ENCODE data around the gene CMTR2.

DNA sequence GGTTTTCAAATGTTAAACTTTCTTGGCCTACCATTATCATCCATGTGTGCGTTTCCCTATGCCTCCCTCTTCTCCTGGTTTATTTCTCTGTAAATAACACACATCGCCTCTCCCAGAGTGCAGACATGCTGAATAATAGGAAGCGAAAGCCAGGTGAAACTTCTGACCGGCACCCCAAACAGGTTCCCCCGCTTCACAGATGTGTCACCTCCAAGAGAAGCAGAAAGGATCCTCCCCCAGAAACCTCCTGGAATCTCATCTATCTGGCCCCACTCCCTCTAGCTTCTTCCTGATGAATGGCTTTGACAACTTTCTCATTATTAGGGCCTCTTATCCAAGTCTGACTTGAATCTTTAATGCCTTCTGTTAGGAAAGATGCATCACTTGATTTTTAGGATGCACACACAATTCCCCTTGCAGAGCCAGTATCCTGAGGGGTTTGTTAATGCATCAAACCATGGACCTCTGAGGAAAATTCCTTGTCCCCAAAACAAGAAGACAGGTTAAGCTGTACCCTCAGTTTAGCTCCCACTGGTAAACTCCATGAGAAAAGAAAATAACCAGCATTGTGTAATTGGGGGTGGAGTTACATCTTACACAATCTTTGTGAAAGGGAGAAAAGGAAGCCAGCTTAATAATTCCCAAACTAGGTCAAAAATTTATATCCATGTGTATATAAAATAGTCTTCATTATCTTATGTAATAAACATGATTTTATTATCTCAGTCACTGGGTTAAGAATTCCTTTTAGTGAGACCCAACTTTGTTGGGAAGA is 38.6 kb downstream of the CMTR2 start:
- TF ChIP-seq, protein P1, sequence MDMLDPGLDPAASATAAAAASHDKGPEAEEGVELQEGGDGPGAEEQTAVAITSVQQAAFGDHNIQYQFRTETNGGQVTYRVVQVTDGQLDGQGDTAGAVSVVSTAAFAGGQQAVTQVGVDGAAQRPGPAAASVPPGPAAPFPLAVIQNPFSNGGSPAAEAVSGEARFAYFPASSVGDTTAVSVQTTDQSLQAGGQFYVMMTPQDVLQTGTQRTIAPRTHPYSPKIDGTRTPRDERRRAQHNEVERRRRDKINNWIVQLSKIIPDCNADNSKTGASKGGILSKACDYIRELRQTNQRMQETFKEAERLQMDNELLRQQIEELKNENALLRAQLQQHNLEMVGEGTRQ (IDR thresholded peaks at IDR 0.05; ENCODE audit: borderline replicate concordance, low read depth, low read length) = no peak
- TF ChIP-seq, protein P2, sequence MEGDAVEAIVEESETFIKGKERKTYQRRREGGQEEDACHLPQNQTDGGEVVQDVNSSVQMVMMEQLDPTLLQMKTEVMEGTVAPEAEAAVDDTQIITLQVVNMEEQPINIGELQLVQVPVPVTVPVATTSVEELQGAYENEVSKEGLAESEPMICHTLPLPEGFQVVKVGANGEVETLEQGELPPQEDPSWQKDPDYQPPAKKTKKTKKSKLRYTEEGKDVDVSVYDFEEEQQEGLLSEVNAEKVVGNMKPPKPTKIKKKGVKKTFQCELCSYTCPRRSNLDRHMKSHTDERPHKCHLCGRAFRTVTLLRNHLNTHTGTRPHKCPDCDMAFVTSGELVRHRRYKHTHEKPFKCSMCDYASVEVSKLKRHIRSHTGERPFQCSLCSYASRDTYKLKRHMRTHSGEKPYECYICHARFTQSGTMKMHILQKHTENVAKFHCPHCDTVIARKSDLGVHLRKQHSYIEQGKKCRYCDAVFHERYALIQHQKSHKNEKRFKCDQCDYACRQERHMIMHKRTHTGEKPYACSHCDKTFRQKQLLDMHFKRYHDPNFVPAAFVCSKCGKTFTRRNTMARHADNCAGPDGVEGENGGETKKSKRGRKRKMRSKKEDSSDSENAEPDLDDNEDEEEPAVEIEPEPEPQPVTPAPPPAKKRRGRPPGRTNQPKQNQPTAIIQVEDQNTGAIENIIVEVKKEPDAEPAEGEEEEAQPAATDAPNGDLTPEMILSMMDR (IDR thresholded peaks at IDR 0.05) = no peak
- no peak for TF ChIP-seq GABPA (IDR thresholded peaks at IDR 0.05; ENCODE audit: low read depth)
- TF ChIP-seq POLR2AphosphoS5 (IDR thresholded peaks at IDR 0.05; ENCODE audit: low read depth, low read length) = no peak
- TF ChIP-seq FOSL2 (IDR thresholded peaks at IDR 0.05; ENCODE audit: borderline replicate concordance, low read depth) = no peak
- TF ChIP-seq RFX5 (IDR thresholded peaks at IDR 0.05; ENCODE audit: low read length) = no peak
- no peak for TF ChIP-seq YY1 (IDR thresholded peaks at IDR 0.05; ENCODE audit: low read depth)
- no peak for TF ChIP-seq RAD21 (IDR thresholded peaks at IDR 0.05; ENCODE audit: low read length)
